ENCODE results near the gene SLC3A2. TPM values are rescaled to one million over a fixed set of nuclear protein-coding genes. Genes with fewer than 3 reads are reported as not detected.

The SLC3A2 gene
- total RNA-seq, 1 experiment from 2014 or later: 619 TPM

- Histone ChIP-seq H3K4me3 (peak overlapping the region; percentile 69), H3K4me2 (peak overlapping the region; percentile 99), H3K9me3 (ENCODE audit: insufficient read depth, low read depth) (no peaks in the 10 kb centered on the region), H3K4me1 (replicated peaks; ENCODE audit: insufficient read depth) (peaks cover 51% of the 10 kb centered on the region), H3K36me3 (ENCODE audit: low read depth) (peaks cover 61% of the 10 kb centered on the region), H3K27ac (peak overlapping the region; percentile 96), H3F3A (ENCODE audit: insufficient read depth, low read depth) (peaks cover 94% of the 10 kb centered on the region), H2AFZ (no peak overlapping the region), H3K79me2 (ENCODE audit: low read depth) (peaks cover 88% of the 10 kb centered on the region), H4K20me1 (ENCODE audit: insufficient read depth) (peaks cover 58% of the 10 kb centered on the region), H3K27me3 (ENCODE audit: insufficient read depth, low read depth) (no peaks in the 10 kb centered on the region), H3K9me2 (ENCODE audit: insufficient read depth) (no peaks in the 10 kb centered on the region)
- no TSS peak for BruUV-seq (replicated peaks)
- CTCF ChIA-PET: no interaction called here
- DNase-seq: no peak
- no peak for TF ChIP-seq CTCF (conservative IDR thresholded peaks at IDR 0.05)
- POLR2A ChIA-PET (ENCODE audit: unreplicated experiment): interaction anchor here (0.6 kb wide), 1 partner anchor 16 kb away, joined by 5 read pairs; no protein-coding TSS in a partner anchor
- intact Hi-C loops (cut with micrococcal nuclease; ENCODE audit: unreplicated experiment): loop anchor here (5.0 kb wide), 4 partner anchors 96 to 486 kb away; partner anchors contain the start of genes EML3, HNRNPUL2, ROM1 and TMEM179B
These were observed 2.2 kb downstream of the SLC3A2 start for GRCh38 chr11:62882788-62883501.

GRCh38 chr11:62883673-62884072 is 3.0 kb downstream of the SLC3A2 start:
- POLR2A ChIA-PET (ENCODE audit: unreplicated experiment): interaction anchor here (0.6 kb wide), 1 partner anchor 16 kb away, joined by 5 read pairs; no protein-coding TSS in a partner anchor
- H3K27me3 ChIP-seq (ENCODE audit: insufficient read depth, low read depth): no peaks in the 10 kb centered on the region
- intact Hi-C loops (cut with micrococcal nuclease; ENCODE audit: unreplicated experiment): loop anchor here (5.0 kb wide), 4 partner anchors 96 to 486 kb away; partner anchors contain the start of genes EML3, HNRNPUL2, ROM1 and TMEM179B
- DNase-seq: no peak
- H3K36me3 ChIP-seq (ENCODE audit: low read depth): peaks cover 64% of the 10 kb centered on the region
- H3K4me2 ChIP-seq: peak overlapping the region; percentile 99
- no peaks in the 10 kb centered on the region for H3K9me2 ChIP-seq (ENCODE audit: insufficient read depth)
- no peak overlapping the region for H2AFZ ChIP-seq
- peaks cover 80% of the 10 kb centered on the region for H3K79me2 ChIP-seq (ENCODE audit: low read depth)
- H3K9me3 ChIP-seq (ENCODE audit: insufficient read depth, low read depth): no peaks in the 10 kb centered on the region
- H3K4me3 ChIP-seq: peak overlapping the region; percentile 69
- TF ChIP-seq CTCF (conservative IDR thresholded peaks at IDR 0.05) (no peak), EZH2 (IDR thresholded peaks at IDR 0.05; ENCODE audit: low read depth) (no peak)
- H3K27ac ChIP-seq: peak overlapping the region; percentile 96
- CTCF ChIA-PET: no interaction called here
- peaks cover 51% of the 10 kb centered on the region for H3K4me1 ChIP-seq (replicated peaks; ENCODE audit: insufficient read depth)
- no TSS peak for BruUV-seq (replicated peaks)
- peaks cover 66% of the 10 kb centered on the region for H4K20me1 ChIP-seq (ENCODE audit: insufficient read depth)
- peaks cover 94% of the 10 kb centered on the region for H3F3A ChIP-seq (ENCODE audit: insufficient read depth, low read depth)

- Histone ChIP-seq H3K27me3 (ENCODE audit: insufficient read depth, low read depth) (no peaks in the 10 kb centered on the region), H3K4me1 (replicated peaks; ENCODE audit: insufficient read depth) (peaks cover 40% of the 10 kb centered on the region), H3F3A (ENCODE audit: insufficient read depth, low read depth) (peaks cover 94% of the 10 kb centered on the region), H2AFZ (no peak overlapping the region), H3K79me2 (ENCODE audit: low read depth) (peaks cover 65% of the 10 kb centered on the region), H4K20me1 (ENCODE audit: insufficient read depth) (peaks cover 81% of the 10 kb centered on the region), H3K4me2 (peak overlapping the region; percentile 99), H3K36me3 (ENCODE audit: low read depth) (peaks cover 71% of the 10 kb centered on the region), H3K9me3 (ENCODE audit: insufficient read depth, low read depth) (no peaks in the 10 kb centered on the region), H3K4me3 (peak overlapping the region; percentile 10; the same call in 1 of the 2 replicates), H3K27ac (peak overlapping the region; percentile 30; the same call in 1 of the 2 replicates), H3K9me2 (ENCODE audit: insufficient read depth) (no peaks in the 10 kb centered on the region)
- no TSS peak for BruUV-seq (replicated peaks)
- POLR2A ChIA-PET (ENCODE audit: unreplicated experiment): no interaction called here
- intact Hi-C loops (cut with micrococcal nuclease; ENCODE audit: unreplicated experiment): no loop called here
- DNase-seq: no peak
- TF ChIP-seq EZH2 (IDR thresholded peaks at IDR 0.05; ENCODE audit: low read depth) (no peak), CTCF (conservative IDR thresholded peaks at IDR 0.05) (no peak)
- CTCF ChIA-PET: no interaction called here
These were observed 4.5 kb downstream of the SLC3A2 start for GRCh38 chr11:62885137-62885750.
